Mucosa of descending colon (tissue), 3 donors: ENCODE data around the gene PBX2. TPM values are rescaled to one million over a fixed set of nuclear protein-coding genes. Genes with fewer than 3 reads are reported as not detected.

Source experiments
- ATAC-seq: fragments of 200-7000 bp; cut with Tn5 transposase; one replicate; pipeline ENCODE4 v1.9.1; 2020; ENCODE audit warnings: mild to moderate bottlenecking, moderate library complexity
- DNase-seq, 3 donors: peaks; one replicate each; pipeline ENCODE4 v3.0.0-alpha.2; 2020
- H3K36me3 ChIP-seq: fragments of 200-600 bp; one replicate; pipeline ENCODE4 v1.8.0; 2021; ENCODE audit warnings: low read depth, mild to moderate bottlenecking
- H3K4me1 ChIP-seq: fragments of 200-600 bp; one replicate; pipeline ENCODE4 v1.8.0; 2021; ENCODE audit warnings: low read depth, mild to moderate bottlenecking
- H3K4me3 ChIP-seq: fragments of 200-600 bp; one replicate; pipeline ENCODE4 v1.8.0; 2021; ENCODE audit warnings: mild to moderate bottlenecking
- H3K9me3 ChIP-seq: fragments of 200-600 bp; one replicate; pipeline ENCODE4 v1.8.0; 2021; ENCODE audit warnings: mild to moderate bottlenecking
- CTCF ChIP-seq: fragments of 200-600 bp; IDR thresholded peaks from one replicate; pipeline ENCODE4 v1.8.0; 2022; ENCODE audit warnings: antibody characterized with exemption, mild to moderate bottlenecking
- intact Hi-C, 2 donors: fragments of 100-400 bp; cut with DNase I in 1 of 2; cut with micrococcal nuclease in 1 of 2; formaldehyde crosslinking; loops; one replicate each; pipeline versions ENCODE4 v1.11.0 to v1.11.1; 2022; cut with DNase I, micrococcal nuclease
- total RNA-seq, 3 donors: library from RNA; stranded (reverse); fragmentation: NEBNext Ultra II Directional in 2 of 3; extraction: Animal tissue kit (Norgen Biotek cat#: 25700) in 2 of 3; gene quantifications; one replicate each; pipeline versions ENCODE4 v1.2.1 to v1.2.4, GENCODE V29; 2021 to 2023
- donor health status: DM: no; HTN: no; CAD: no; lungs with moderate emphysema.
- donor health status: DM: no; HTN: no; CAD: no.
- donor health status: DM: no; HTN: yes; CAD: no.

PBX2 gene
- total RNA-seq, 3 donors from 2014 or later, result 49.4 to 97.7 (median 53.9) TPM

- no peaks in the 10 kb centered on the region for H3K9me3 ChIP-seq
- no peak for ATAC-seq
- intact Hi-C loops, result no loop called here
- no peak for DNase-seq
- no peaks in the 10 kb centered on the region for H3K4me1 ChIP-seq
- TF ChIP-seq CTCF, result no peak
- no peaks in the 10 kb centered on the region for H3K36me3 ChIP-seq
- H3K4me3 ChIP-seq, result no peak overlapping the region
These were observed 26.3 kb downstream of the PBX2 start for GRCh38 chr6:32163559-32164258.

- TF ChIP-seq CTCF, result no peak
- Histone ChIP-seq H3K4me3 (no peak overlapping the region), H3K4me1 (peaks cover 22% of the 10 kb centered on the region), H3K36me3 (no peaks in the 10 kb centered on the region), H3K9me3 (no peaks in the 10 kb centered on the region)
- ATAC-seq (no peak), DNase-seq (no peak)
- intact Hi-C loops, result no loop called here
These were observed 31.9 kb downstream of the PBX2 start for GRCh38 chr6:32158052-32158451.

GRCh38 chr6:32156891-32157290 lies 33.1 kb downstream of the PBX2 start:
- DNase-seq, result no peak
- intact Hi-C loops, result no loop called here

GRCh38 chr6:32154514-32155161 lies 35.4 kb downstream of the PBX2 start:
- Histone ChIP-seq H3K9me3 (no peaks in the 10 kb centered on the region), H3K36me3 (no peaks in the 10 kb centered on the region), H3K4me3 (peak overlapping the region; percentile 42), H3K4me1 (peaks cover 26% of the 10 kb centered on the region)
- intact Hi-C loops, result no loop called here
- TF ChIP-seq CTCF, result peak; percentile 16
- peak; percentile 88 for ATAC-seq
- DNase-seq, result peak; percentile 82 to 85 (median 83)

More at GRCh38 chr6:32156891-32157290, 33.1 kb downstream of the PBX2 start:
- TF ChIP-seq CTCF, result no peak
- H3K36me3 ChIP-seq, result no peaks in the 10 kb centered on the region
- H3K9me3 ChIP-seq, result no peaks in the 10 kb centered on the region
- no peak overlapping the region for H3K4me3 ChIP-seq
- ATAC-seq, result no peak
- peaks cover 26% of the 10 kb centered on the region for H3K4me1 ChIP-seq

- no peak for TF ChIP-seq CTCF
- no peaks in the 10 kb centered on the region for H3K36me3 ChIP-seq
- ATAC-seq (peak; percentile 80), DNase-seq (peak; percentile 86 to 89 (median 87))
- peak within 1 kb of the TSS; percentile 42 for H3K4me3 ChIP-seq
- intact Hi-C loops, result no loop called here
- H3K9me3 ChIP-seq, result no peaks in the 10 kb centered on the region
- peaks cover 26% of the 10 kb centered on the region for H3K4me1 ChIP-seq
These were observed 36.2 kb downstream of the PBX2 start, which contains the start of gene PPT2 for GRCh38 chr6:32153564-32154513. Gene PPT2 (plus strand): TSS chr6:32154141. CDS start chr6:32154595, 454 bp downstream.
